UCSD-AML1 (cell line): ENCODE data around the gene ARRDC2.

Experiments
- DNase-seq: peaks from one replicate; lab custom pipeline; 2025; ENCODE audit not compliant: unreplicated experiment; lab: John Stamatoyannopoulos, UW

ARRDC2 gene

DNA sequence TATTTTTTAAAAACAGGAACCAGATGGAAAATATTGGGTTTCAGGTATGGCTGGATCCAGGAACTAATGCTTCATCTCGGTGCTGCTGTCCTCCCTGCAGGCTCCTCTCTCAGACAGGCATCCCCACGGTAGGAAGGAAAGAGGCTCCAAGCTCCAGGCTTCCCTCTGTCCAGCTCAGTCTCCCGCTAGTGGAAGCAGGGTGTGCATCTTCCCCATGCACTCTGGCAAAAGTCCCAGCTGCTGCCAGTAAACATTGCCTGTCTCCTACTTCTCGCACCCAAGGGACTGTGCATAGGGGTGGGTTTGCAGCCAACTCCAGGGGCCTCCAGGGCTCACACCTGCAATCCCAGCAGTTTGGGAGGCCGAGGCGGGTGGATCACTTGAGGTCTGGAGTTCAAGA is 49.6 kb downstream of the ARRDC2 start:
- DNase-seq: no peak

DNA sequence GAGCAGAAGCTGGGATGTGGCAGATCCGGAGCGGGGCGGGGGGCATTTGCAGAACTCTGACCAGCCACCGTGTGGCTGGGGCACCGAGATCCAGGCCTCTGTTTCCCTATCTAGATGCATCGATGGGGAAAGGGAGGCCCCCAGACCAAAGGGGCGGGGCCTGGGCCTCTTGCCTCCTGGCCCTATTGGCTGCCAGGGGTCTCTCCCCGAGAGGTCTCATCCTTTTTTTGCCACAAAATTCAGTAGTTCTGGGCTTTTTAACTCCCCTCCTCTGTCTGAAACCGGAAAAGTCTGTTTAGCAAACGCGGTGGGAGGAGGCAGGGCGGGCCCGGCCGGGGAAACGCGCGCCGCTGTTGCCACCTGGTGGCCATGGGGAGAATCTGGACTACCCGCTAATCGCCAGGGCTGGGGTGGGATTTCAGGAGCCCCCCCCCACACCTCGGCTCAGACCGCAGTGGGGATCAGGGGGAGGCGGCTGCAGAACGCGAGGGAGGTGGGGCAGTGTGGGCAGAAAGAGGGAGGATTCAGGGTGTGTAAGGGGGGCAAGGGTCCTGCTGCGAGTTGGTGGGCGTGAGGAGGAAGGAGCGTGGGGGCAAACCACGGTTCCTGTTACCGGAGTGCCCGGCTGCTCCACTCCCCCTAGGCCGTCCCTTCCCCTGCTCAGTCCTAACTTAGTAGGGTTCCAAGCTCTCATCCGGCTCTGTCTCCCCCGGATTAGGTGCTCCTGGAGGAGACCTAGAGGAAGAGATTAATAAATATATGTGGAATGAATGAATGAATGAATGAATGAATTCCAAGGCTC is 50.4 kb downstream of the ARRDC2 start:
- peak; percentile 75 for DNase-seq

DNA sequence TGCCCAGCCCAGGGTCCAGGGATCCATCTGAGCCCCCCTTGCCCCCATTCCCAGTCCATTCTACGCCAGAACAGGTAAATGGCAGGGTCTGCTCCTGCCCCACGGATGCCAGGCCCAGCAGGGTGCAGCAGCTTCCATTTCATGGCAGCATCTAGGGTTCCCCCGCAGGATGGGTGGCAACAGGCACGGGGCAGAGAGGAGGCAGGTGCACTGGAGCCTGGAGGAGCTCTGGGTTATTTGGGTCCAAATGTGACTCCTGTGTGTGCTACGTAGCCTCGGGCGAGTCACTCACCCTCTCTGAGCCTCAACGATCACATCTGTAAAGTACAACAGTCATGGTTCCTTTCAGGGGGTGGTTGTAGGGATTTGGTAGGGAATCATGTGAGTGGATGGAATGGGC is 51.3 kb downstream of the ARRDC2 start:
- no peak for DNase-seq

DNA sequence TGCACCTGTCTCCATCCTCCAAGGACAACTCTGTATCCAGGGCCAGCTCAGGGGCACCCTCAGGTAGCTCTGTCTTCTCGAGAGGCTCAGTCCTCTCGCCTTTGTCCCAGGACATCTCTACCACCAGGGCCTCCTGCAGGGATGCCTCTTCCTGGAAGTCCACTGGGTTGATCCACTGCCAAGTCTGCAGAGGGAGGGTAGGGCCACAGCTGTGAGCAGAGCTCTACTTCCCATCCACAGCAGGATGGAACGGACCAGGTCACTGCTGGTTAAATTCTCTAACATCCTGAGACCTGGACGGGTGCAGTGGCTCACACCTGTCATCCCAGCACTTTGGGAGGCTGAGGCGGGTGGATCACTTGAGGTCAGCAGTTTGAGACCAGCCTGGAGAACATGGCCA is 51.9 kb downstream of the ARRDC2 start:
- DNase-seq: no peak

DNA sequence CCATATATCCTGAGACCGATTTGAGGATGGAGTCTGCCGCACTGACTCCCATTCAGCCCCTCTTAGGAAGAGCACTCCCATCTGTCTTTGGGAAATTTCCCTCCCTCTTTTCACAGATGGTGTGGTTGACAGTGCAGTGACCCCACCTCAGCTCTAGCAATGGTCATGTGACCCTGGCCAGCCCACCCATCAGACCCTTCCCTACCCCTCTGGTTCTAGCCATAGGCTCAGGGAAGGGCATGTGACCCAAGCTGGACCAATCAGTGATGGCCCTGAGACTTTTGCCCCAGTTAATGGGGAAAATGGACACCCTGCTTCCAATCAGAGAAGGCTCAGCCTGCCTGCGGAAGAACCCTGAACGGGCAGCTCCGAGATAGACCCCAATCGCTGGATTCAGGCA is 52.5 kb downstream of the ARRDC2 start:
- DNase-seq: no peak

DNA sequence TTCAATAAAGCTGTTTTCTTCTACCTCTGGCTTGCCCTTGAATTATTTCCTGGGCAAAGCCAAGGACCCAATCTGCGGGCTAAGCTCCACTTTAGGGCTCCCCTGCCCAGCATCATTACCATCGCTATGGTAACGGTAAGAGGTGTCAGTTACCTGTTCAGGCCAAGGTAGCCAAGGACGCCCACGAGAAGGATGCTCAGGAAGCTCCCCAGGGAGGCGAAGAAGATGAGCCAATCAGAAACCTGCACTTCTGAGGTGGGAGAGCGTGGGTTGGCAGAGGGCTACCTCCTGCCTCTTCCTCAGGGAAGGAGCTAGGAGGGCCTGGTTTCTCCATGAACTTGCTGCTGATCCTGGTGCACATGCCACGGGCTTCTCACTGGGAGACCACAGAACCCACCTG is 54.1 kb downstream of the ARRDC2 start:
- DNase-seq: no peak

DNA sequence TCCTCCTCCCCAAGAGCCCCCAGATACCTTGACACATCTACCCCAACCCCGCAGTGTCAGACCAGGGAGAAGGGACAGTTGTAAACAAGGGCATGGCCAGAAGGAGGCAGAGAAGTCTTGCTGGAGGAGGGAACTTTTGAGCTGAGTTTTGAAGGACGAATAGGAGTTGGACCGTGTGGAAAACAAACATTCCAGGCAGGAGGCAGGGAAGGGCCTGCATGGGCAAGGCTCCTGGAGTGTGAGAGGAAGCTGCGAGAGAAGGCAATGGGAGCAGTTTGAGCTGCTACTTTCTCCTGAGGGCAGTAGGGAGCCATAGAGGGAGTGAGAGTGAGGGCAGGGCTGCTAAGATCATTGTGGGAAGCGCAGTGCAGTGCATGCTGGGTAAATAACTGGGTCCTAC is 55.5 kb downstream of the ARRDC2 start:
- no peak for DNase-seq
